ENCODE measurements around the gene CMTM4.

GRCh38 chr16:66714654-66715307 lies 18.2 kb upstream of the CMTM4 start:
- TF ChIP-seq JUNB (IDR thresholded peaks at IDR 0.05; ENCODE audit: unreplicated experiment) (no peak), REST (IDR thresholded peaks at IDR 0.05; ENCODE audit: unreplicated experiment) (no peak), CTCF (conservative IDR thresholded peaks at IDR 0.05; ENCODE audit: low read depth in 2 of 2) (no peak), NANOG (IDR thresholded peaks at IDR 0.05; ENCODE audit: borderline replicate concordance) (no peak), EZH2 (IDR thresholded peaks at IDR 0.05; ENCODE audit: low read depth, unreplicated experiment) (no peak), EZH2phosphoT487 (IDR thresholded peaks at IDR 0.05; ENCODE audit: unreplicated experiment) (no peak), ZNF462 (CRISPR knock-in tag; IDR thresholded peaks at IDR 0.05) (no peak), POLR2AphosphoS5 (IDR thresholded peaks at IDR 0.05; ENCODE audit: low read depth) (no peak)

Measured in GM23338 (cell line).